ENCODE measurements around the gene NF1.
"Not testable (repeated sequence)": the region's sequence is repeated elsewhere in the genome, so short reads cannot be mapped to it uniquely, and the experiment has no call there.

Gene NF1

GRCh38 chr17:31311526-31311925 is 216.7 kb downstream of the NF1 start:
- no peak for TF ChIP-seq CTCF (conservative IDR thresholded peaks at IDR 0.05)
- no peak overlapping the region for H3K27ac ChIP-seq

- H3K27ac ChIP-seq, result not testable (repeated sequence)
These were observed 217.4 kb downstream of the NF1 start for GRCh38 chr17:31312223-31312622.

GRCh38 chr17:31313982-31314781 is 219.4 kb downstream of the NF1 start, which contains the start of gene EVI2B:
EVI2B (minus strand) TSS chr17:31314054; CDS start chr17:31305609, 8,445 bp downstream.
- no peak within 1 kb of the TSS for H3K27ac ChIP-seq
- TF ChIP-seq CTCF (conservative IDR thresholded peaks at IDR 0.05), result no peak

GRCh38 chr17:31314782-31315100 is 220.0 kb downstream of the NF1 start:
- no peak for TF ChIP-seq CTCF (conservative IDR thresholded peaks at IDR 0.05)
- no peak overlapping the region for H3K27ac ChIP-seq

GRCh38 chr17:31318298-31318801 is 223.6 kb downstream of the NF1 start:
- H3K27ac ChIP-seq, result no peak overlapping the region
- TF ChIP-seq CTCF (conservative IDR thresholded peaks at IDR 0.05), result no peak

GRCh38 chr17:31318851-31319661 is 224.3 kb downstream of the NF1 start:
- no peak for TF ChIP-seq CTCF (conservative IDR thresholded peaks at IDR 0.05)
- no peak overlapping the region for H3K27ac ChIP-seq

GRCh38 chr17:31320241-31320640 is 225.5 kb downstream of the NF1 start:
- no peak for TF ChIP-seq CTCF (conservative IDR thresholded peaks at IDR 0.05)
- no peak overlapping the region for H3K27ac ChIP-seq
